ENCODE data around the gene FAM170B.

The FAM170B gene

GRCh38 chr10:49169776-49170175, 36.0 kb upstream of the FAM170B start:
- DNase-seq (ENCODE audit: low spot score) (no peak), FAIRE-seq (no peak)

GRCh38 chr10:49168831-49169500, 35.1 kb upstream of the FAM170B start:
- DNase-seq (ENCODE audit: low spot score) (no peak), FAIRE-seq (no peak)

- FAIRE-seq (no peak), DNase-seq (ENCODE audit: low spot score) (no peak)
These were observed 34.3 kb upstream of the FAM170B start for GRCh38 chr10:49168171-49168540.

GRCh38 chr10:49167425-49168170, 33.8 kb upstream of the FAM170B start:
- DNase-seq (ENCODE audit: low spot score) (no peak), FAIRE-seq (no peak)

GRCh38 chr10:49166484-49167400, 32.9 kb upstream of the FAM170B start:
- no peak for FAIRE-seq
- no peak for DNase-seq (ENCODE audit: low spot score)

- FAIRE-seq (no peak), DNase-seq (ENCODE audit: low spot score) (no peak)
These were observed 32.1 kb upstream of the FAM170B start for GRCh38 chr10:49165821-49166483.

- DNase-seq (ENCODE audit: low spot score), result no peak
- no peak for FAIRE-seq
These were observed 31.4 kb upstream of the FAM170B start for GRCh38 chr10:49165259-49165658.

GRCh38 chr10:49164559-49165188, 30.9 kb upstream of the FAM170B start:
- DNase-seq (ENCODE audit: low spot score), result no peak
- no peak for FAIRE-seq

GRCh38 chr10:49163741-49164140, 29.9 kb upstream of the FAM170B start:
- FAIRE-seq, result no peak

GRCh38 chr10:49162761-49163310, 29.0 kb upstream of the FAM170B start:
- no peak for DNase-seq (ENCODE audit: low spot score)
- FAIRE-seq, result no peak

More at GRCh38 chr10:49163741-49164140, 29.9 kb upstream of the FAM170B start:
- DNase-seq (ENCODE audit: low spot score), result no peak

- DNase-seq (ENCODE audit: low spot score) (no peak), FAIRE-seq (peak; percentile 91)
These were observed 28.2 kb upstream of the FAM170B start for GRCh38 chr10:49162063-49162462.

GRCh38 chr10:49161411-49161997, 27.7 kb upstream of the FAM170B start:
- FAIRE-seq (peak; percentile 94), DNase-seq (ENCODE audit: low spot score) (peak; percentile 36)

GRCh38 chr10:49160814-49161213, 27.0 kb upstream of the FAM170B start:
- DNase-seq (ENCODE audit: low spot score), result no peak
- FAIRE-seq, result no peak

GRCh38 chr10:49160110-49160509, 26.3 kb upstream of the FAM170B start:
- FAIRE-seq, result no peak
- no peak for DNase-seq (ENCODE audit: low spot score)

GRCh38 chr10:49158915-49159314, 25.1 kb upstream of the FAM170B start:
- DNase-seq (ENCODE audit: low spot score) (no peak), FAIRE-seq (no peak)

GRCh38 chr10:49158404-49158803, 24.6 kb upstream of the FAM170B start:
- DNase-seq (ENCODE audit: low spot score) (no peak), FAIRE-seq (no peak)

- DNase-seq (ENCODE audit: low spot score) (no peak), FAIRE-seq (no peak)
These were observed 23.4 kb upstream of the FAM170B start for GRCh38 chr10:49157229-49157628.

- no peak for FAIRE-seq
- no peak for DNase-seq (ENCODE audit: low spot score)
These were observed 20.8 kb upstream of the FAM170B start for GRCh38 chr10:49154641-49155040.

- FAIRE-seq (no peak), DNase-seq (ENCODE audit: low spot score) (no peak)
These were observed 20.1 kb upstream of the FAM170B start for GRCh38 chr10:49153971-49154370.

GRCh38 chr10:49153115-49153514, 19.3 kb upstream of the FAM170B start:
- DNase-seq (ENCODE audit: low spot score), result no peak

More at GRCh38 chr10:49153115-49153514, 19.3 kb upstream of the FAM170B start:
- no peak for FAIRE-seq
